Vagina (tissue), 2 donors: ENCODE data around the gene SVOP. TPM values are rescaled to one million over a fixed set of nuclear protein-coding genes. Genes with fewer than 3 reads are reported as not detected.
"Not testable (repeated sequence)": the region's sequence is repeated elsewhere in the genome, so short reads cannot be mapped to it uniquely, and the experiment has no call there.

Experiments
- DNase-seq, 2 donors: peaks; one replicate each; pipeline ENCODE4 v3.0.0-alpha.2; 2017; ENCODE audit errors: extremely low spot score in 2 of 2
- H3K27ac ChIP-seq: fragments of 200-600 bp; sonication (generic); one replicate; pipeline ENCODE4 v1.5.1; 2019
- H3K27me3 ChIP-seq: fragments of 200-600 bp; sonication (generic); one replicate; pipeline ENCODE4 v1.5.1; 2019
- H3K36me3 ChIP-seq, 2 donors: fragments of 200-600 bp; sonication (generic); one replicate each; pipeline ENCODE4 v1.5.1; 2017 to 2019
- H3K4me1 ChIP-seq: fragments of 200-600 bp; sonication (generic); one replicate; pipeline ENCODE4 v1.5.1; 2019
- H3K4me3 ChIP-seq, 2 donors: fragments of 200-600 bp; sonication (generic); 1 replicate in 1 of 2; 2 replicates in 1 of 2; pipeline ENCODE4 v1.5.1; 2016 to 2019
- H3K9me3 ChIP-seq: fragments of 200-600 bp; sonication (generic); one replicate; pipeline ENCODE4 v1.5.1; 2019
- CTCF ChIP-seq, 3 experiments: fragments of 450-650 bp in 2 of 3; fragments of 200-600 bp in 1 of 3; sonication (generic) in 1 of 3; IDR thresholded peaks; one replicate each; pipeline ENCODE4 v1.5.1; 2017 to 2019; ENCODE audit warnings: antibody characterized with exemption in 3 of 3, mild to moderate bottlenecking in 2 of 3, moderate library complexity in 2 of 3
- POLR2A ChIP-seq, 2 donors: fragments of 450-650 bp; IDR thresholded peaks; one replicate each; pipeline ENCODE4 v1.6.1; 2017; ENCODE audit warnings: antibody characterized with exemption in 2 of 2, mild to moderate bottlenecking in 2 of 2, moderate library complexity in 2 of 2
- POLR2AphosphoS5 ChIP-seq, 2 donors: sonication (generic); formaldehyde crosslinking; IDR thresholded peaks; one replicate each; pipeline ENCODE4 v1.9.0; 2017; ENCODE audit warnings: antibody characterized with exemption in 2 of 2, mild to moderate bottlenecking in 2 of 2, low read depth in 1 of 2; ENCODE audit not compliant: insufficient read depth in 1 of 2
- intact Hi-C: fragments of 100-400 bp; cut with DNase I; formaldehyde crosslinking; loops from one replicate; pipeline ENCODE4 v1.15.1; 2023
- total RNA-seq: library from RNA; depleted of rRNA; stranded (reverse); fragments of >200 nt; gene quantifications from one replicate; pipeline ENCODE4 v1.2.3, GENCODE V29; 2016

The SVOP gene
- total RNA-seq, 1 donor from 2014 or later: under 0.01 TPM

GRCh38 chr12:108876550-108876949 lies 144.3 kb downstream of the SVOP start:
- TF ChIP-seq POLR2A (IDR thresholded peaks at IDR 0.05): no peak
- TF ChIP-seq CTCF (IDR thresholded peaks at IDR 0.05): no peak
- no peak for TF ChIP-seq POLR2AphosphoS5 (IDR thresholded peaks at IDR 0.05; ENCODE audit: insufficient read depth in 1 of 2, low read depth in 1 of 2)
- Histone ChIP-seq H3K27ac (no peak overlapping the region), H3K9me3 (no peaks in the 10 kb centered on the region), H3K27me3 (no peaks in the 10 kb centered on the region), H3K4me3 (no peak overlapping the region), H3K36me3 (no peaks in the 10 kb centered on the region), H3K4me1 (no peaks in the 10 kb centered on the region)
- no peak for DNase-seq
- intact Hi-C loops: no loop called here

- no peaks in the 10 kb centered on the region for H3K36me3 ChIP-seq
- intact Hi-C loops: no loop called here
- no peaks in the 10 kb centered on the region for H3K4me1 ChIP-seq
- no peak overlapping the region for H3K4me3 ChIP-seq
- no peak overlapping the region for H3K27ac ChIP-seq
- no peaks in the 10 kb centered on the region for H3K9me3 ChIP-seq
- DNase-seq: no peak
- no peaks in the 10 kb centered on the region for H3K27me3 ChIP-seq
- TF ChIP-seq POLR2A (IDR thresholded peaks at IDR 0.05) (no peak), CTCF (IDR thresholded peaks at IDR 0.05) (no peak), POLR2AphosphoS5 (IDR thresholded peaks at IDR 0.05; ENCODE audit: insufficient read depth in 1 of 2, low read depth in 1 of 2) (no peak)
Observed at GRCh38 chr12:108875682-108876361, 145.0 kb downstream of the SVOP start.

- no peaks in the 10 kb centered on the region for H3K4me1 ChIP-seq
- TF ChIP-seq CTCF (IDR thresholded peaks at IDR 0.05) (no peak), POLR2A (IDR thresholded peaks at IDR 0.05) (no peak), POLR2AphosphoS5 (IDR thresholded peaks at IDR 0.05; ENCODE audit: insufficient read depth in 1 of 2, low read depth in 1 of 2) (no peak)
- intact Hi-C loops: no loop called here
- H3K9me3 ChIP-seq: no peaks in the 10 kb centered on the region
- H3K36me3 ChIP-seq: no peaks in the 10 kb centered on the region
- H3K27me3 ChIP-seq: no peaks in the 10 kb centered on the region
- DNase-seq: no peak
- H3K27ac ChIP-seq: no peak overlapping the region
- no peak overlapping the region for H3K4me3 ChIP-seq
Observed at GRCh38 chr12:108875280-108875679, 145.6 kb downstream of the SVOP start.

GRCh38 chr12:108868781-108869180 lies 152.1 kb downstream of the SVOP start:
- H3K36me3 ChIP-seq: no peaks in the 10 kb centered on the region
- H3K9me3 ChIP-seq: no peaks in the 10 kb centered on the region
- no peak for TF ChIP-seq CTCF (IDR thresholded peaks at IDR 0.05)
- TF ChIP-seq POLR2A (IDR thresholded peaks at IDR 0.05): no peak
- TF ChIP-seq POLR2AphosphoS5 (IDR thresholded peaks at IDR 0.05; ENCODE audit: insufficient read depth in 1 of 2, low read depth in 1 of 2): no peak
- no peak for DNase-seq
- H3K4me1 ChIP-seq: no peaks in the 10 kb centered on the region
- intact Hi-C loops: no loop called here
- H3K27ac ChIP-seq: no peak overlapping the region
- no peak overlapping the region for H3K4me3 ChIP-seq
- no peaks in the 10 kb centered on the region for H3K27me3 ChIP-seq

- H3K4me3 ChIP-seq, DNase-seq, H3K27me3 ChIP-seq, H3K9me3 ChIP-seq, H3K4me1 ChIP-seq, intact Hi-C loops, H3K36me3 ChIP-seq, H3K27ac ChIP-seq: not testable (repeated sequence)
Observed at GRCh38 chr12:108866083-108866482, 154.8 kb downstream of the SVOP start.
